ENCODE results near the gene GRIA1. TPM values are rescaled to one million over a fixed set of nuclear protein-coding genes. Genes with fewer than 3 reads are reported as not detected.

Gene GRIA1
- total RNA-seq, 3 donors from 2014 or later: 0.33 to 0.88 TPM; not detected in 1

DNA sequence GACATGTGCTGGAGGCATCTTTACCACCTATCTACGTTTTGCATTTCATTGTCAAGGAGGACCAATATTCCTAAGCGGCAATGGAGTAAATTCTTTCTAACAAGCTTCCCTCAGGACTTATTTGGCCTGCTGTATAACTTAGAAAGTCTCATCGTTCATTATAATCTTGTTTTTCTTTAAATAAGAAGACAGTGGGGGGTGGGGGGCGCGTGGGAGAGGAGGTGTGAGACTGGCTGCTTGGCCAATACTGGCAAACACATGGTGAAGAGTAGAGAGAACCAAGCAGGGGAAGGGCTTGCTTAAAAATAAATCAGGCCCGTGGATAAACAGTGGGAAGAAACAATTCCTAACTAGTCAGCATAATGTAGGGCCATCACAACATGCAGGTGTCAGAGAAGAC, 217.2 kb downstream of the GRIA1 start:
- Histone ChIP-seq H3K27me3 (no peaks in the 10 kb centered on the region), H3K4me3 (no peak overlapping the region), H3K9me3 (no peaks in the 10 kb centered on the region), H3K27ac (no peak overlapping the region), H3K4me1 (no peaks in the 10 kb centered on the region), H3K36me3 (no peaks in the 10 kb centered on the region)
- DNase-seq (ENCODE audit: low spot score in 2 of 2): no peak
- intact Hi-C loops (cut with DNase I; ENCODE audit: low total_unique reads): no loop called here
- no peak for TF ChIP-seq POLR2AphosphoS5 (IDR thresholded peaks at IDR 0.05)
- TF ChIP-seq, protein P1, sequence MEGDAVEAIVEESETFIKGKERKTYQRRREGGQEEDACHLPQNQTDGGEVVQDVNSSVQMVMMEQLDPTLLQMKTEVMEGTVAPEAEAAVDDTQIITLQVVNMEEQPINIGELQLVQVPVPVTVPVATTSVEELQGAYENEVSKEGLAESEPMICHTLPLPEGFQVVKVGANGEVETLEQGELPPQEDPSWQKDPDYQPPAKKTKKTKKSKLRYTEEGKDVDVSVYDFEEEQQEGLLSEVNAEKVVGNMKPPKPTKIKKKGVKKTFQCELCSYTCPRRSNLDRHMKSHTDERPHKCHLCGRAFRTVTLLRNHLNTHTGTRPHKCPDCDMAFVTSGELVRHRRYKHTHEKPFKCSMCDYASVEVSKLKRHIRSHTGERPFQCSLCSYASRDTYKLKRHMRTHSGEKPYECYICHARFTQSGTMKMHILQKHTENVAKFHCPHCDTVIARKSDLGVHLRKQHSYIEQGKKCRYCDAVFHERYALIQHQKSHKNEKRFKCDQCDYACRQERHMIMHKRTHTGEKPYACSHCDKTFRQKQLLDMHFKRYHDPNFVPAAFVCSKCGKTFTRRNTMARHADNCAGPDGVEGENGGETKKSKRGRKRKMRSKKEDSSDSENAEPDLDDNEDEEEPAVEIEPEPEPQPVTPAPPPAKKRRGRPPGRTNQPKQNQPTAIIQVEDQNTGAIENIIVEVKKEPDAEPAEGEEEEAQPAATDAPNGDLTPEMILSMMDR (IDR thresholded peaks at IDR 0.05): no peak
- TF ChIP-seq POLR2A (IDR thresholded peaks at IDR 0.05): no peak

- TF ChIP-seq POLR2A (IDR thresholded peaks at IDR 0.05): no peak
- TF ChIP-seq, protein P1 (IDR thresholded peaks at IDR 0.05): no peak
- TF ChIP-seq POLR2AphosphoS5 (IDR thresholded peaks at IDR 0.05): no peak
- no peak overlapping the region for H3K27ac ChIP-seq
- intact Hi-C loops (cut with DNase I; ENCODE audit: low total_unique reads): no loop called here
- no peak overlapping the region for H3K4me3 ChIP-seq
- no peaks in the 10 kb centered on the region for H3K27me3 ChIP-seq
- H3K4me1 ChIP-seq: no peaks in the 10 kb centered on the region
- no peak for DNase-seq (ENCODE audit: low spot score in 2 of 2)
- no peaks in the 10 kb centered on the region for H3K36me3 ChIP-seq
- H3K9me3 ChIP-seq: no peaks in the 10 kb centered on the region
These were observed 221.3 kb downstream of the GRIA1 start for GRCh38 chr5:153711755-153712154.

- H3K27ac ChIP-seq: no peak overlapping the region
- intact Hi-C loops (cut with DNase I; ENCODE audit: low total_unique reads): no loop called here
- H3K9me3 ChIP-seq: no peaks in the 10 kb centered on the region
- no peak overlapping the region for H3K4me3 ChIP-seq
- TF ChIP-seq POLR2AphosphoS5 (IDR thresholded peaks at IDR 0.05): no peak
- TF ChIP-seq, protein P1 (IDR thresholded peaks at IDR 0.05): no peak
- no peak for TF ChIP-seq POLR2A (IDR thresholded peaks at IDR 0.05)
- H3K27me3 ChIP-seq: no peaks in the 10 kb centered on the region
- H3K4me1 ChIP-seq: no peaks in the 10 kb centered on the region
- no peak for DNase-seq (ENCODE audit: low spot score in 2 of 2)
- H3K36me3 ChIP-seq: no peaks in the 10 kb centered on the region
These were observed 222.5 kb downstream of the GRIA1 start for GRCh38 chr5:153712946-153713345.

- H3K27ac ChIP-seq: no peak overlapping the region
- no peak for DNase-seq (ENCODE audit: low spot score in 2 of 2)
- no peaks in the 10 kb centered on the region for H3K9me3 ChIP-seq
- H3K4me3 ChIP-seq: no peak overlapping the region
- intact Hi-C loops (cut with DNase I; ENCODE audit: low total_unique reads): no loop called here
- TF ChIP-seq POLR2AphosphoS5 (IDR thresholded peaks at IDR 0.05) (no peak), POLR2A (IDR thresholded peaks at IDR 0.05) (no peak)
- TF ChIP-seq, protein P1 (IDR thresholded peaks at IDR 0.05): no peak
- no peaks in the 10 kb centered on the region for H3K4me1 ChIP-seq
- H3K27me3 ChIP-seq: no peaks in the 10 kb centered on the region
- no peaks in the 10 kb centered on the region for H3K36me3 ChIP-seq
These were observed 223.5 kb downstream of the GRIA1 start for GRCh38 chr5:153713943-153714342.

DNA sequence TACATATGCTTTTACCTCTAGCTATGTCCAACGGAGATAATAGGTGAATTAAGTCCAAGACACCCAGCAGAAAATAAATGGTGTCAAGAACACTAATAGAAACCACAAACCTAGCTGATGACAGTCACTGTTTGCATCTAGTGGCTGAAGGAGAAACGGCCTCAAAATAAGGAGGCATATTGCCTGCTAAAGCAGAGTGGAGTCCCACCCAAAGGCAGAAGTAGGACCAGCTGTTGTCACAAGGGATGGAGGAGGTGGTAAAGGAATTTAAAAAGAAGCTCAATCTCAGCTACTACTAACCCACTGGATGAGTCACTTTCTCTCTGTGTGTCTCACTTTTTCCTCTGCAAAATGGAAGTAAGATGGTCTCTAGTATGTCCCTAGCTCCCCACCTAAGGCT, 224.3 kb downstream of the GRIA1 start:
- intact Hi-C loops (cut with DNase I; ENCODE audit: low total_unique reads): no loop called here
- H3K27ac ChIP-seq: no peak overlapping the region
- DNase-seq (ENCODE audit: low spot score in 2 of 2): no peak
- H3K4me3 ChIP-seq: no peak overlapping the region
- no peak for TF ChIP-seq POLR2AphosphoS5 (IDR thresholded peaks at IDR 0.05)
- no peak for TF ChIP-seq POLR2A (IDR thresholded peaks at IDR 0.05)
- TF ChIP-seq, protein P1 (IDR thresholded peaks at IDR 0.05): no peak
- no peaks in the 10 kb centered on the region for H3K36me3 ChIP-seq
- H3K4me1 ChIP-seq: no peaks in the 10 kb centered on the region
- H3K27me3 ChIP-seq: no peaks in the 10 kb centered on the region
- H3K9me3 ChIP-seq: no peaks in the 10 kb centered on the region

Measured in breast epithelium (tissue), 4 donors.